Kidney epithelial cell (primary cell): ENCODE data around the gene RARB. TPM values are rescaled to one million over a fixed set of nuclear protein-coding genes. Genes with fewer than 3 reads are reported as not detected.

ENCODE experiments used
- DNase-seq: peaks from one replicate; pipeline ENCODE4 v3.0.0-alpha.2; 2010; ENCODE audit warnings: low read depth
- H3K27me3 ChIP-seq: 2 replicates; pipeline ENCODE4 v1.6.0; 2011; ENCODE audit warnings: low read length; ENCODE audit not compliant: control insufficient read depth, insufficient read depth
- H3K36me3 ChIP-seq: 2 replicates; pipeline ENCODE4 v1.5.1; 2011; ENCODE audit warnings: low read length; ENCODE audit not compliant: control insufficient read depth, insufficient read depth
- H3K4me3 ChIP-seq: 2 replicates; pipeline ENCODE4 v1.5.1; 2011; ENCODE audit warnings: low read depth, mild to moderate bottlenecking, control low read depth, low read length
- total RNA-seq: library from RNA; depleted of rRNA; stranded (reverse); fragments of >200 nt; gene quantifications from 2 replicates; pipeline ENCODE4 v1.2.3, GENCODE V29; 2015
- TF ChIP-seq, protein P1 (sequence below): IDR thresholded peaks from 2 replicates; pipeline ENCODE4 v1.5.1; 2011; ENCODE audit warnings: mild to moderate bottlenecking, moderate library complexity, low read length, control low read depth, inconsistent platforms; ENCODE audit not compliant: insufficient read depth, poor library complexity, severe bottlenecking

RARB gene
- total RNA-seq, 1 donor from 2014 or later: 3.6 TPM

GRCh38 chr3:25449857-25450256 lies 21.8 kb downstream of the RARB start:
- no peak for DNase-seq
- TF ChIP-seq, protein P1, sequence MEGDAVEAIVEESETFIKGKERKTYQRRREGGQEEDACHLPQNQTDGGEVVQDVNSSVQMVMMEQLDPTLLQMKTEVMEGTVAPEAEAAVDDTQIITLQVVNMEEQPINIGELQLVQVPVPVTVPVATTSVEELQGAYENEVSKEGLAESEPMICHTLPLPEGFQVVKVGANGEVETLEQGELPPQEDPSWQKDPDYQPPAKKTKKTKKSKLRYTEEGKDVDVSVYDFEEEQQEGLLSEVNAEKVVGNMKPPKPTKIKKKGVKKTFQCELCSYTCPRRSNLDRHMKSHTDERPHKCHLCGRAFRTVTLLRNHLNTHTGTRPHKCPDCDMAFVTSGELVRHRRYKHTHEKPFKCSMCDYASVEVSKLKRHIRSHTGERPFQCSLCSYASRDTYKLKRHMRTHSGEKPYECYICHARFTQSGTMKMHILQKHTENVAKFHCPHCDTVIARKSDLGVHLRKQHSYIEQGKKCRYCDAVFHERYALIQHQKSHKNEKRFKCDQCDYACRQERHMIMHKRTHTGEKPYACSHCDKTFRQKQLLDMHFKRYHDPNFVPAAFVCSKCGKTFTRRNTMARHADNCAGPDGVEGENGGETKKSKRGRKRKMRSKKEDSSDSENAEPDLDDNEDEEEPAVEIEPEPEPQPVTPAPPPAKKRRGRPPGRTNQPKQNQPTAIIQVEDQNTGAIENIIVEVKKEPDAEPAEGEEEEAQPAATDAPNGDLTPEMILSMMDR: no peak
- Histone ChIP-seq H3K36me3 (no peaks in the 10 kb centered on the region), H3K27me3 (no peaks in the 10 kb centered on the region), H3K4me3 (no peak overlapping the region)

- no peak overlapping the region for H3K4me3 ChIP-seq
- TF ChIP-seq, protein P1: no peak
These were observed 24.1 kb downstream of the RARB start for GRCh38 chr3:25452192-25452591.

DNA sequence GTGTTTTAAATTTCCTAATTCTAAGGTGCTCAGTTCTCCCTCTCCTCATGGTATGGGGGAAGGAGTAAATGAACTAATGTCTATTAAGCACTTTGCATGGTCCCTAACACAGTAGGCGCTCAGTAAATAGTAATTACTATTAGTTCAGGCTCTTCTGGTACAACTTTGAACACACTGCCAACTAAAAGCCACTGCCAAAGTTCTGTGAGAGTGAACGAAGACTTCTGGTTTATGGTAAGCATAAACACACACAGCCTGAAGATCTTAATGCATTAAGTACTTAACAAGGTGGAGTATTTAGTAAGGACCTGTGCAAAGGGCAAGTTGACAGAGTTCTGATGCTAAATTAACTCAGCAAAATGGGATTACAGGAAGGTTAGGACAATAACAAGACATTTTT lies 24.7 kb downstream of the RARB start:
- no peak overlapping the region for H3K4me3 ChIP-seq
- no peaks in the 10 kb centered on the region for H3K36me3 ChIP-seq
- no peak for DNase-seq
- H3K27me3 ChIP-seq: no peaks in the 10 kb centered on the region
- TF ChIP-seq, protein P1: no peak

More at GRCh38 chr3:25452192-25452591, 24.1 kb downstream of the RARB start:
- Histone ChIP-seq H3K36me3 (no peaks in the 10 kb centered on the region), H3K27me3 (no peaks in the 10 kb centered on the region)
- no peak for DNase-seq

GRCh38 chr3:25453619-25454004 lies 25.5 kb downstream of the RARB start:
- H3K36me3 ChIP-seq: no peaks in the 10 kb centered on the region
- TF ChIP-seq, protein P1: no peak
- no peak for DNase-seq
- H3K27me3 ChIP-seq: no peaks in the 10 kb centered on the region
- H3K4me3 ChIP-seq: no peak overlapping the region

GRCh38 chr3:25454005-25454927 lies 26.2 kb downstream of the RARB start:
- Histone ChIP-seq H3K4me3 (no peak overlapping the region), H3K27me3 (no peaks in the 10 kb centered on the region), H3K36me3 (no peaks in the 10 kb centered on the region)
- no peak for DNase-seq
- TF ChIP-seq, protein P1: no peak
